Measurements from ENCODE around the gene STAC3. TPM values are rescaled to one million over a fixed set of nuclear protein-coding genes. Genes with fewer than 3 reads are reported as not detected.

Gene STAC3
- total RNA-seq, 1 donor from 2014 or later, result 310 TPM

GRCh38 chr12:57222286-57223190 lies 28.4 kb downstream of the STAC3 start:
- no peak for DNase-seq

DNA sequence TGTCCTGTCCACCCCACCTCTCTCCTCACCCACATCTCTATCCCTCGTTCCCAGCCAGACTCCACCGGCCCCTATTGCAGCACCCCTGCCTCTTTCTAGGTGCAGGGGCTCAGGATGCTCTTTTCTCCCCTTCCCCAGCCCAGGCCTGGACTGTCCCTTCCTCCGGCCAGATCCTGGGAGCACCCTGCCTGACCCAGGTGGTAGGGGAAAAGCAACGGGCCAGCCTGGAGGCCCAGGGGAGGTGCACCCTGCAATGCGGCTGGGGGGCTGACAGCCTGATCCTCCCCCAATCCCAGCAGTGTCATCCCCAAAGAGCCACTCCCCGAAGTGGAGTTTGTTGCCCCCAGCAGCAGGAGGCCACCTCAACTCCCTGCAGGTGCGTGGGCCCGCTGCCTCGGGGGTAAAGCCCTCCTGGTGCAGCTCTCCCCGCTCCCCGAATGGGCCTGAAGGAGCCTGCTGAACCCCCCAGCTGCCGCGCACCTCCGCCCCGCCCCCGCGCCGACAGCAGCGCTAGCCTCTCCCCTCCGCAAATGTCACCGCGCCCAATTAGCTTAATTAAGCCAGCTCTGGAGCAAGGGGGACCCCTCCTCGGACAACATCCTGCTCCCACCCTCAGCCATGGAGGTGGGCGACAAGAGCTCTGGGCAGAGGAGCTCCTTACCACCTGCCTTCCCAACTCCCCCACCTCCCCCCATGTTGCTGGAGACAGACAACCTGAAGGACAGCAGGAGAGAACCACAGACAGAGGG lies 29.6 kb downstream of the STAC3 start:
- no peak for DNase-seq

DNA sequence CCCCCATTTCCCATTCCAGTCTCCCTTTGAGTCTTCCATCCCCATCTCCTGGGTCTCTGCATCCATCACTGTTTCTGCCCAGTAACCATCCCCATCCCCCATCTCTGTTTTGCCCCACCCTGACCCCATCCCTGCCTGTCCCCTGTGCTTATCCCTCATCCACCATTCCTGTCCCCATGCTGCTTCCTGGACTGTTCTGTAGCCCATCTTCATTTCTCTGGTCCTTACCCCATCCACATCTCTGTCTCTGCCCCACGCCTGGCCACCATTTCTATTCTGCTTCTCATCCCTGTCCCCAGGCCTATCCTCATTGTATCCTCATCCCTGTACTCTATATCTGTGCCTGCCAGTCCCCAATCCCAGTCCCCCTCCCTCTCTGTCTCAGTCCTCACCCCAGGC lies 30.2 kb downstream of the STAC3 start:
- no peak for DNase-seq

DNA sequence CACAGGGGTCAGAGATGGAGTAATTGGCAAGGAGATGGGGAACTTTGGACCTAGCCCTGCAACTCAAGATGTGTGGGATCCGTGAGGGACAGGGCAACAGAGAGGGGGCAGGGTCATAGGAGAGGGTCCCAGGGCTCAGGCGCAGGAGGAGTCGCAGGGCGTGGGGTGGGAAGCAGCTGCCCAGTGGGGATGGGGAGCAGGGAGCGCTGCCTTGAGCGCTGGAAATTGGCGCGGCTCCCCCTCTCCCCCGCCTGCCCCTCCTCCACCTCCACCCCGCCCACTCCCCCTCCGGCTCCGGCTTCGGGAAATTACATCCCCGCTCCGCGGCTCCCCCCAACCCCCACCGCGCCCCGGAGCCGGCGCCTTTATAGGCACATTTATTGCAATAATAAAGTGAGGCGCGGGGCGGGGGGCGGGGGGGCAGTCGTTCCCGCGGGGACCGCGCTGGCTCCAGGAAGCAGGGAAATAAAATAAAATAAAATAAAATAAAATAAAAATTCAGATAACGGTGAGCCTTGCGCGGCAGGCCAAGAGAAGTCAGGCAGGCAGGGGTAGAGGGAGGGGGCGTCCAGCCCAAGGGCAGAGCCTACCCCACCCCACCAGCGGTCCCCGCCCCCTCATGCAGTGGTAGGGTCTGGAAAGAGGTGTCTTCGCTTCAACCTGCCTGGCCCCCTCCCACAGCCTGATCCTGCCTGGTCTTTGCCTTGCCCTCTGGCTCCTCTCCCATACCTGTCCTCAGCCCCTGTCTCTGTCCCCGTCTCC lies 30.8 kb downstream of the STAC3 start:
- no peak for DNase-seq

DNA sequence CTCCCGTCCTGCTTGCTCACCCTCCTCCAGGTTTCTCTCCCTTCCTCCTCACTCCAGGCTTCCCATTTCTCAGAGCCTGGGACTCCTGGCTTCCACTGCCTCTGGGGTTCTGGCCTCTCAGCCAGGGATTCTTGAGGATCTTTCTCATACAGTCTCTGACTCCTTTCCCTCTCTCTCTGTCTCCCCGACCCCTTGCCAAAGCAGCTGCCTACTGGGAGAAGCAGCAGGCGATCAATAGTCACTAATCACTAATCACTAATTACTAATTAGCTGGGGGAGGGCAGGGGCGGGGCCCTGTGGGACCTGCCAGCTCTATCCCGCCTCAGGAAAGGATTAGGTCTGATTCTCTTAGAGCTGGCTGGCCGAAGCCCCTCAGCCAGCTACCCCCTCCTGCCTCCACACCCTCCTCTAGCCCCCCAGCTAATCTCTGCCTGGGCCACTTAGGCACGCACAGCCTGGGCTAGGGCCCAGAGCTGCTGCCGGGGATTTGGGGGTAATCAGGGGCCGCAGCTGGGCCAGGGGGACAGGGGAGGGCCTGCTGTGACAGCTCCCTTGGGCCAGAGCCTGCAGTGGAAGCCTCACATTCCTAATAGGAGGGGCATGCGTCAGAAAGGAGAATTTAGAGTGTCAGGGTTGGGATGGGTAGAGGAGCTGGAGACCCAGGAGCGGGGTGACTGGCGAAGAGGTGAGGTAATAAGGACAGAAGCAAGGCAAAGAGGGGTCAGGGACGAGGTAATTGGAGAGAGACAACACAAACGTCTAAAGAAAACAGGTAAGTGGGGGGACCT lies 31.6 kb downstream of the STAC3 start:
- no peak for DNase-seq

DNA sequence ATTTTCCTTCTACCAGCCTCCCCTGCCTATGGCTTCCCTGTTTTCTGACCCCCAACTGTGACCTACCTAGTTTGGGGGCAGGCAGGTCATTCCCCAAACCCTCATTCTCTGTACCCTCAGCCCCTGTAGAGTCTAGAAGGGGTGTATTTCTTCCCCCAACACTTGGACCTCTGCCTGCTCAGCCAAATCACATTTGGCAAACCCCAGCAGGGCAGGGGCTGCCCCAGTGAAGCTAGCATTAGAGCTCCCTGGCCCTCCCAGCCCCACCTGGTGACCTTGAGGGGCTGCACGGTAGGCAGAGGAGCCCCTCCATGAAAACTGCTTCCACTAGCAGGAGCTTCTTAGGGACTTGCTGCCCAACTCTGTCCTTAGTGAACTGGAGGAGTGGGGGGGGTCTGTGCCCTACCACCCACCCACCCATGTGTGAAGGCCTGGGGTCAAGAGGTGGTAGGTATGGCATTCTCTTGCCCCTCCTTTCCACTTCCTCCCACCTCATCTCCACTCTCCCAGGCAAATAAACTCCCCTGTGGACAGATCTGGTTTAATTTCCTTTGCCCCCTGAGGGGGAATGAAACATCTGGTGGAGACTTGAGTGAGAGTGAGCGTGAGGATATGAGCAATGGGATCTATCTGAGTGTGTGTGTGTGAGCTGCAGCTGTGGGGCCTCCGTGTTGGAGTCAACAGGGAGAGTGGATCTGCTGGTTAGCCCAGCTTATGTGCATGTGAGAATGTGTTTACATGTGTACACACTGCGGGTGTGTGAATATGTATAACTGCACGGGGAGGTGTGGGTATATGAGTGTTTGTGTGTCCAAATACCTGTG lies 32.7 kb downstream of the STAC3 start:
- DNase-seq, result peak; percentile 38

DNA sequence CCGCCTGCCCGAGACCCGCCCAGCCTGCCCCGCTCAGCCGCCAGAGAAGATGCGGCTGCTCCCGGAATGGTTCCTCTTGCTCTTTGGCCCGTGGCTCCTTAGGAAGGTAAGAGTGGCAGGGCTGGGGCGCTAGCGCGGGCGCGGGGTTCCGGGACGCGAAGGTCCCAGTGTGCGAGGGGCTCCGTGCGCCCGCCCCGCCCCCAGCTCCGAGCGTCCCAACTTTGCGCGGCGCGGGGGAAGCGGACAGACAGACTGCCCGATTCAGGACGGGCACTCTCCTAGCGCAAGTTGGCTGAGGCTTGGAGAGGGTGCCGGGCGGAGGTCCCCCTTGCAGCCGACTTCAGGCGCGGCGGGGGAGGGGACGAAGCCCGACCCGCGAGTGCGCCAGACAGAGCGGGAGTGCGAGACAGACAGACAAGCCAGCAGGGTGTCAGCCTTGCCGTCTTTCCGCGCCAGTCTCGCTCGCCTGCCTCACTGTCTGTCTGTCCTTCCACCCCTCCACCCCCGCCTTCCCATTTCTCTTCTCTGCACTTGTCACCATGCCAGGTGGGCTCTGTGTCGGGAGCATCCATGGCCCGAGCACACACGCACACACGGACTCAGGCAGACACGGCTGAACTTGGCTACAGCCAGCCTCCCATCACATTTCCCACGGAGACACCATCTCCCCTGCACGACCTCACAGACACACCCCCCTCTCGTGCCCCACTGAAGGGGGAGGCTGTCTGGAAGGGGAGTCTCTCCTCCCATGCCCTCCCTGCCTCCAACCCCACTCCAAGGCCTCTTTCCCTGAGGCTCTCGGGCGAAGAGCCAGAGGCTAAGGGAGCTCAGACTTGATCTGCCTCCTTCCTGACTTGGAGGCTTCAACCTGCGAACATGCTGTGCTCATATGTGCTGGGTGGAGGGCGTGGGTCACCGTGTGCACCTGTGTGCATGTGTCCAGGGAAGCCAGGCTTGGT lies 33.8 kb downstream of the STAC3 start:
- peak; percentile 53 for DNase-seq

DNA sequence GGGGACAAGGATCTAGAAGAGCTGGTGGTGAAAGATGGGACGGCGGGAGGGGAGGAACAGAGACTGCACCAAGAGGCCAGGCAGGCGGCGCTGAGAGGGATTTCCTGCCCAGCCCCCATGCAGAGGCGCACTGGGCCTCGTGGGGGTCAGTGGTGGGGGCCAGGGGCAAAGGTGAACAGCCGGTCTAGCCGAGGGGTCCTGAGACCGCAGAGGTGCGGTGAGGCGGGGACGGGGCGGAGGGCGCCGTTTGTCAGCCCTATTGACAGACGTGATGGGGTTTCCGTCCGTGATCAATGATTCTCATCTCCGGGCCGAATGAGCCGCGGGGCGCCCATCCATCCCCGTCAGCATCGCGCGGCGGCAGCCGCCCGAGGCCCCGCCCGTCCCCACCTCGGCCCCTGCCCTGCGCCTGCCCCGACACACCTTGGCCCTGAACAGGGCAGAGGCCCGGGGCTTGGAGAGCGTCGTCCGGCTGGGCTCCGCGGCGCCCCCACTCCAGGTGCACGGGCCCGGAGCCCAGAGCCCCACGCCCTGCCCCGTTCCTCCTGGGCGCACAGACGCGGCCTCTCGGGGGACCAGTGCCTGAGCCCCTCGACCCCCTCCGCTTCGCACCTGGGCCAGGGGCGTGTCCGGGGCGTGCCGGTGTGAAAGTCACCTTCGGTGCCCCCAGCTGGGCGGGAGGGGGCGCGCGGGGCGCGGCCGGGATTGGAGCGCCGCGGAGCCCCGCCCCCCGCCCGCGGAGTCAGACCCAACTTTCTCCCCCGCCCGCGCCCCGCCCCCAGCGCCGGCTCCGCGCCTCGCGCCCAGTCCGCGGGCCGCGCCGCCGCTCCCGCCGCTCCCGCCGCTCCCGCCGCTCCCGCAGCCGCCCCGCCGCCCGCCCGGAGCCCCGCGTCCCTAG lies 34.7 kb downstream of the STAC3 start, which contains the start of gene NXPH4:
Gene NXPH4 (plus strand): TSS at position 781 of the 898 bp plus-strand sequence. CDS start 176 bp downstream, outside the sequence.
- peak; percentile 48 for DNase-seq

DNA sequence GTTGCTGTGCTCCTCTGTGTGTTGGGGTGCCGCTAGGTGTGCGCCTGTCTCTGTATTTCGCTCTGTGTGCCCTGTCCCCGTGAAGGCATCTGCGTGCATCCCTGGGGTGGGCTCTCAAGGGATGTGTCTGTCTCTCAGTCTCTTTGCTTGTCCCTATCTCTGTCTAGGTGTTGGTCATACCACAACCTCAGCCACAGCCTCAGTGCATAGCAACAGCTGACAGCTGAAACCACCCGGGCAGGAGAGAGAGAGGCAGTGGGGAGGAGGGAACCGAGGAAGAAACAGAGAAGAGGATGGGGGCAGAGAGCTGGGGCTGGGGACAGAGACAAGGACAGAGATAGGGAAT lies 35.3 kb downstream of the STAC3 start:
- DNase-seq, result peak; percentile 32

- no peak for DNase-seq
Observed at GRCh38 chr12:57215065-57215464, 35.9 kb downstream of the STAC3 start.

DNA sequence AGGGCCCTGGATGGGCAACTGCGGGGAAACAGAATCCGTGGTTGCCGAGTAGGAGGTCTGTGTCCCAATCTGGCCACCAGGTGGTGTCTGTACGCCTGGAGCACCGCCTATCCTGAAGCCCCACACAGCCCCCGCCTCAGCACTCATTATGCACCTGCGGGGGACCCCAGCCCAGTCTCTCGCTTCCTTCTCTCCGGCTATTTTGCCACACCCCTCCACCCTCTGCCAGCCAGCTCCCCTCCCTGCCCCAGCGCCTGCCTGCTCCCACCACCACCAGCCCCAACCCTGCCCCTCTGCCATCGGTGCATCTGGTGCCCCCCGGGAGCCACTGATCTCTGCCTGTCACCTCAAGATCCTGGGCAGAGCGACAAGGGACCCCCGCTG lies 36.6 kb downstream of the STAC3 start:
- DNase-seq, result peak; percentile 84

GRCh38 chr12:57213763-57214397 lies 37.1 kb downstream of the STAC3 start:
- no peak for DNase-seq

GRCh38 chr12:57213058-57213715 lies 37.8 kb downstream of the STAC3 start:
- DNase-seq, result peak; percentile 95

GRCh38 chr12:57212701-57213057 lies 38.3 kb downstream of the STAC3 start:
- no peak for DNase-seq

- DNase-seq, result no peak
Observed at GRCh38 chr12:57211791-57212700, 38.9 kb downstream of the STAC3 start.

GRCh38 chr12:57210926-57211692 lies 39.9 kb downstream of the STAC3 start:
- no peak for DNase-seq
